HEK293 (cell line): Measurements from ENCODE around the gene KIF26B.

Experiments
- CTCF ChIA-PET: fragments of 350-600 bp; formaldehyde crosslinking; extraction: SDS; loops from one replicate; lab custom pipeline; 2021; ENCODE audit warnings: antibody characterized with exemption; lab: Yijun Ruan, JAX
- POLR2A ChIA-PET: fragments of 300-600 bp; formaldehyde crosslinking; extraction: SDS; loops from one replicate; lab custom pipeline; 2020; ENCODE audit warnings: antibody characterized with exemption, inconsistent platforms; lab: Yijun Ruan, JAX
- H3K27ac ChIP-seq: fragments of 200-500 bp; sonication (Bioruptor generic); 2 replicates; pipeline ENCODE4 v1.5.1; 2014; ENCODE audit warnings: low read depth, low read length, control low read depth, inconsistent platforms; ENCODE audit errors: extremely low read depth
- H3K36me3 ChIP-seq, 2 experiments: fragments of 200-500 bp in 1 of 2; sonication (Bioruptor generic) in 1 of 2; 1 replicate in 1 of 2; 2 replicates in 1 of 2; pipeline ENCODE4 v1.5.1; 2014 to 2017; ENCODE audit warnings: inconsistent platforms in 2 of 2, low read length in 2 of 2; ENCODE audit not compliant: control insufficient read depth in 2 of 2, insufficient read depth in 1 of 2
- H3K4me1 ChIP-seq: fragments of 200-500 bp; sonication (Bioruptor generic); 2 replicates; pipeline ENCODE4 v1.5.1; 2014; ENCODE audit warnings: mild to moderate bottlenecking, low read length, inconsistent platforms; ENCODE audit not compliant: control insufficient read depth, insufficient read depth
- H3K4me3 ChIP-seq: 2 replicates; pipeline ENCODE4 v1.5.1; 2011; ENCODE audit warnings: low read depth, mild to moderate bottlenecking, control low read depth, low read length, moderate library complexity
- H3K9me3 ChIP-seq: fragments of 200-500 bp; sonication (Bioruptor generic); 2 replicates; pipeline ENCODE4 v1.5.1; 2014; ENCODE audit warnings: low read depth, low read length, inconsistent platforms; ENCODE audit not compliant: control insufficient read depth, insufficient read depth
- KLF1 ChIP-seq: fragments of 450-650 bp; formaldehyde crosslinking; IDR thresholded peaks from 2 replicates; pipeline ENCODE4 v1.5.1; 2016; ENCODE audit warnings: missing biosample characterization, missing genetic modification characterization
- ZFP41 ChIP-seq: fragments of 450-650 bp; formaldehyde crosslinking; IDR thresholded peaks from 2 replicates; pipeline ENCODE4 v1.5.1; 2016; ENCODE audit warnings: missing biosample characterization, missing genetic modification characterization, borderline replicate concordance
- ZIC2 ChIP-seq: fragments of 450-650 bp; formaldehyde crosslinking; IDR thresholded peaks from 2 replicates; pipeline ENCODE4 v1.5.1; 2016; ENCODE audit warnings: missing biosample characterization, missing genetic modification characterization
- ZNF19 ChIP-seq: fragments of 450-650 bp; formaldehyde crosslinking; IDR thresholded peaks from 2 replicates; pipeline ENCODE4; 2016; ENCODE audit warnings: missing biosample characterization, missing genetic modification characterization, low read depth
- ZNF239 ChIP-seq: fragments of 450-650 bp; formaldehyde crosslinking; IDR thresholded peaks from 2 replicates; pipeline ENCODE4 v1.5.1; 2016; ENCODE audit warnings: missing biosample characterization, missing genetic modification characterization
- ZNF311 ChIP-seq: fragments of 450-650 bp; formaldehyde crosslinking; IDR thresholded peaks from 2 replicates; pipeline ENCODE4 v1.5.1; 2017; ENCODE audit warnings: missing biosample characterization, missing genetic modification characterization, borderline replicate concordance
- ZNF366 ChIP-seq: fragments of 450-650 bp; formaldehyde crosslinking; conservative IDR thresholded peaks from 2 replicates; pipeline ENCODE4 v1.5.1; 2016; ENCODE audit warnings: missing biosample characterization, missing genetic modification characterization
- ZNF670 ChIP-seq: fragments of 450-650 bp; formaldehyde crosslinking; IDR thresholded peaks from 2 replicates; pipeline ENCODE4 v1.5.1; 2016; ENCODE audit warnings: missing biosample characterization, missing genetic modification characterization, low read depth
- TF ChIP-seq, protein P1 (sequence below): fragments of 450-650 bp; formaldehyde crosslinking; IDR thresholded peaks from 2 replicates; pipeline ENCODE4 v1.5.1; 2016; ENCODE audit warnings: missing biosample characterization, missing genetic modification characterization, low read depth
- TF ChIP-seq, protein P2 (sequence below): fragments of 450-650 bp; formaldehyde crosslinking; IDR thresholded peaks from 2 replicates; pipeline ENCODE4 v1.5.1; 2017; ENCODE audit warnings: missing biosample characterization, mild to moderate bottlenecking, missing genetic modification characterization, moderate library complexity
- TF ChIP-seq, protein P3 (sequence below): fragments of 450-650 bp; formaldehyde crosslinking; IDR thresholded peaks from 2 replicates; pipeline ENCODE4 v1.5.1; 2016; ENCODE audit warnings: missing biosample characterization, missing genetic modification characterization
- TF ChIP-seq, protein P4 (sequence below): fragments of 450-650 bp; formaldehyde crosslinking; IDR thresholded peaks from 2 replicates; pipeline ENCODE4 v1.5.1; 2016; ENCODE audit warnings: missing biosample characterization, missing genetic modification characterization
- TF ChIP-seq, protein P5 (sequence below): fragments of 450-650 bp; formaldehyde crosslinking; IDR thresholded peaks from 2 replicates; pipeline ENCODE4 v1.5.1; 2016; ENCODE audit warnings: missing biosample characterization, missing genetic modification characterization, borderline replicate concordance
- TF ChIP-seq, protein P6 (sequence below): fragments of 450-650 bp; formaldehyde crosslinking; IDR thresholded peaks from 2 replicates; pipeline ENCODE4 v1.5.1; 2016; ENCODE audit warnings: missing biosample characterization, missing genetic modification characterization

KIF26B gene

DNA sequence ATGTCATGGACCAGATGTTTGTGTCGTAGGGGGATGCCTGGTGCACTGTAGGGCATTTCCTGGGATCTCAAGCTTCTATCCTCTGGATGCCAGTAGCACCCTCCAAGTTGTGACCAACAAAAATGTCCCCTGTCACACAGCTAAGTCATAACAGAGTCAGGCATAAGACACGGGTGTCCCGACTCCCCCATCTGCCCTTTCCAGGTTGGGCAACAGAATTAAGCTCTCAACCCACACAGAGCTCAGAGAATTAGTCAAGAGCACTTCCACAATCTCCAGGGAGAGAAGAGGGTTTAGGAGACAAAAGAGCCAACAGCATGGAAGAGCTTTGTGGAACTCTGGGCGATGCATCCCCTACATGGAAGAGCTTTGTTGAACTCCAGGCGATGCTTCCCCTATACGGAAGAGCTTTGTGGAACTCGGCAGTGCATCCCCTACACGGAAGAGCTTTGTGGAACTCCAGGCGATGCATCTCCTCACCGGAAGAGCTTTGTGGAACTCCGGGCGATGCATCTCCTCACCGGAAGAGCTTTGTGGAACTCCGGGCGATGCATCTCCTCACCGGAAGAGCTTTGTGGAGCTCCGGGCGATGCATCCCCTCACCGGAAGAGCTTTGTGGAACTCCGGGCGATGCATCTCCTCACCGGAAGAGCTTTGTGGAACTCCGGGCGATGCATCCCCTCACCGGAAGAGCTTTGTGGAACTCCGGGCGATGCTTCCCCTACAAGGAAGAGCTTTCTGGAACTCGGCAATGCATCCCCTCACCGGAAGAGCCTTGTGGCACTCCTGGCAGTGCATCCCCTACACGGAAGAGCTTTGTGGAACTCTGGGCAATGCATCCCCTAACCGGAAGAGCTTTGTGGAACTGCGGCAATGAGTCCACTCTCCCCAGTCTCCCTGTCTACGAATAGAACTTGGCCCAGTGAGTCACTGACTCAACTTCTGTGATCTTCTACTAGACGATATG is 422.7 kb downstream of the KIF26B start (continued):
- TF ChIP-seq, protein P1, sequence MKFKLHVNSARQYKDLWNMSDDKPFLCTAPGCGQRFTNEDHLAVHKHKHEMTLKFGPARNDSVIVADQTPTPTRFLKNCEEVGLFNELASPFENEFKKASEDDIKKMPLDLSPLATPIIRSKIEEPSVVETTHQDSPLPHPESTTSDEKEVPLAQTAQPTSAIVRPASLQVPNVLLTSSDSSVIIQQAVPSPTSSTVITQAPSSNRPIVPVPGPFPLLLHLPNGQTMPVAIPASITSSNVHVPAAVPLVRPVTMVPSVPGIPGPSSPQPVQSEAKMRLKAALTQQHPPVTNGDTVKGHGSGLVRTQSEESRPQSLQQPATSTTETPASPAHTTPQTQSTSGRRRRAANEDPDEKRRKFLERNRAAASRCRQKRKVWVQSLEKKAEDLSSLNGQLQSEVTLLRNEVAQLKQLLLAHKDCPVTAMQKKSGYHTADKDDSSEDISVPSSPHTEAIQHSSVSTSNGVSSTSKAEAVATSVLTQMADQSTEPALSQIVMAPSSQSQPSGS (tag by site-specific recombination) = no peak

DNA sequence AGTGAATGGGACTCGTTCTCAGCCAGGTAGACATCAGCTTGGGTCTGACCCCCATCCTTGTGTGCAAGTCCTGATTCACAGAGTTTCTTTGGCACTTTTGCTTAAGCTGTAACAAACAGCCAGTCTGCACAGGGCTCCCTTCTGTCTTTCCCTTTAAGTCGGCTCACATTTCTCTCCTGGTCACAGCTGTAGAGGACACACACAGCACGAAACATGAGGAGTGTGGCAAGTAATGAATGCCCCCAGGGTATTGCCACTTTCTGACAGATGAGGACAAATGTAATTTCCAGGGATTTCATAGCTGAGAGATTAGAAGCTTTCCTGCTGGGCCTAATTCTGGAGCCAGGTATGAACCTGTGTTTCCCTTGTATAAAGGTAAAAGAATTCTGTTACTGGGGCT is 423.5 kb downstream of the KIF26B start:
- Histone ChIP-seq H3K4me1 (no peaks in the 10 kb centered on the region), H3K4me3 (no peak overlapping the region), H3K27ac (no peak overlapping the region), H3K9me3 (no peaks in the 10 kb centered on the region), H3K36me3 (no peaks in the 10 kb centered on the region)
- POLR2A ChIA-PET = no interaction called here
- CTCF ChIA-PET = no interaction called here
- TF ChIP-seq, protein P2, sequence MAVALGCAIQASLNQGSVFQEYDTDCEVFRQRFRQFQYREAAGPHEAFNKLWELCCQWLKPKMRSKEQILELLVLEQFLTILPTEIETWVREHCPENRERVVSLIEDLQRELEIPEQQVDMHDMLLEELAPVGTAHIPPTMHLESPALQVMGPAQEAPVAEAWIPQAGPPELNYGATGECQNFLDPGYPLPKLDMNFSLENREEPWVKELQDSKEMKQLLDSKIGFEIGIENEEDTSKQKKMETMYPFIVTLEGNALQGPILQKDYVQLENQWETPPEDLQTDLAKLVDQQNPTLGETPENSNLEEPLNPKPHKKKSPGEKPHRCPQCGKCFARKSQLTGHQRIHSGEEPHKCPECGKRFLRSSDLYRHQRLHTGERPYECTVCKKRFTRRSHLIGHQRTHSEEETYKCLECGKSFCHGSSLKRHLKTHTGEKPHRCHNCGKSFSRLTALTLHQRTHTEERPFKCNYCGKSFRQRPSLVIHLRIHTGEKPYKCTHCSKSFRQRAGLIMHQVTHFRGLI (tag by site-specific recombination) = no peak
- TF ChIP-seq ZIC2 (tag by site-specific recombination) = peak; percentile 49; the same call in 1 of the 2 replicates
- no peak for TF ChIP-seq ZNF311 (tag by site-specific recombination)

DNA sequence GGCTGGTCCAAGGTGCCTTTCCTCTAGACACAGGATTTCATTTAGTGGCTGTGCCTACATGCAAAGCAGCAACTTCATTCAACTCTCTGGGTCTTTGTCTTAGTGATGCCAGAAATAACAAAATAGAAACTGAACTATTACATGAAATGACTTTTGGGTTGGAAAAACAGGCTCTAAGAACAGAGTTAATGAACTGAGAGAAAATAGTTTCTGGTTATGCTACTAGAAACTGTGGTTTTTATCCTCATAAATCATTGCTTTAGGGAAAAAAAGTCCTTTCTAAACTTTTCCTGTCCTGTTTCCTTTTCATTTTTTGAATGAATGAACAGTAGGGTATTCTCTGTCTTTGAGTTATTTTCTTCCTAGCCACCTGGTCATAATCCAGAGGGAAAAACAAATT is 424.0 kb downstream of the KIF26B start:
- Histone ChIP-seq H3K4me3 (no peak overlapping the region), H3K27ac (no peak overlapping the region), H3K9me3 (no peaks in the 10 kb centered on the region), H3K4me1 (no peaks in the 10 kb centered on the region), H3K36me3 (no peaks in the 10 kb centered on the region)
- CTCF ChIA-PET = no interaction called here
- no peak for TF ChIP-seq ZNF366 (tag by site-specific recombination)
- TF ChIP-seq, protein P3, sequence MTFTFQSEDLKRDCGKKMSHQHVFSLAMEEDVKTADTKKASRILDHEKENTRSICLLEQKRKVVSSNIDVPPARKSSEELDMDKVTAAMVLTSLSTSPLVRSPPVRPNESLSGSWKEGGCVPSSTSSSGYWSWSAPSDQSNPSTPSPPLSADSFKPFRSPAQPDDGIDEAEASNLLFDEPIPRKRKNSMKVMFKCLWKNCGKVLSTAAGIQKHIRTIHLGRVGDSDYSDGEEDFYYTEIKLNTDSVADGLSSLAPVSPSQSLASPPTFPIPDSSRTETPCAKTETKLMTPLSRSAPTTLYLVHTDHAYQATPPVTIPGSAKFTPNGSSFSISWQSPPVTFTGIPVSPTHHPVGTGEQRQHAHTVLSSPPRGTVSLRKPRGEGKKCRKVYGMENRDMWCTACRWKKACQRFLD (tag by site-specific recombination) = no peak
- POLR2A ChIA-PET = no interaction called here

DNA sequence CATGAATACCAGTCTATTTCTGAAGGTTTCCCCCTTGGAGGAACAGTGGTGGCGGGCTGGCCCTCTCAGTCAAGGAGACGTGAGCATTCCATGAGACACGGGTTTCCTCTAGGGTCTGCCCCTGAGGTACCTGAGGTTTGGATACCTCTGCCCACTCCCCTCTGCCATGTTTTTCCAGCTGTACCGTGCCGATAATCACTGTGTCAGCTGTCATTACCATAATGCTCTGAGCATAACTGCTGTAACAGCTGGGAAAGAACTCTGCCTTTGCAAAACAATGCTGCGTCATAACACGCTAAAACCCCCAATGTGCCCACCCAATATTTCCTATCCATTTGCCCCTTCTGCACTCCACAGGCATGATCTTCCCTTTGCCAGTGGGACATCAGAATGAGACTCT is 425.1 kb downstream of the KIF26B start:
- Histone ChIP-seq H3K36me3 (no peaks in the 10 kb centered on the region), H3K4me3 (no peak overlapping the region), H3K4me1 (no peaks in the 10 kb centered on the region), H3K9me3 (no peaks in the 10 kb centered on the region), H3K27ac (no peak overlapping the region)
- POLR2A ChIA-PET = no interaction called here
- CTCF ChIA-PET = interaction anchor here (0.7 kb wide), 1 partner anchor 319 kb away, joined by 6 read pairs; no protein-coding TSS in a partner anchor
- TF ChIP-seq ZFP41 (tag by site-specific recombination) (no peak), ZNF239 (tag by site-specific recombination) (no peak), ZNF670 (tag by site-specific recombination) (no peak), KLF1 (tag by site-specific recombination) (no peak), ZNF19 (no peak)
- TF ChIP-seq, protein P4, sequence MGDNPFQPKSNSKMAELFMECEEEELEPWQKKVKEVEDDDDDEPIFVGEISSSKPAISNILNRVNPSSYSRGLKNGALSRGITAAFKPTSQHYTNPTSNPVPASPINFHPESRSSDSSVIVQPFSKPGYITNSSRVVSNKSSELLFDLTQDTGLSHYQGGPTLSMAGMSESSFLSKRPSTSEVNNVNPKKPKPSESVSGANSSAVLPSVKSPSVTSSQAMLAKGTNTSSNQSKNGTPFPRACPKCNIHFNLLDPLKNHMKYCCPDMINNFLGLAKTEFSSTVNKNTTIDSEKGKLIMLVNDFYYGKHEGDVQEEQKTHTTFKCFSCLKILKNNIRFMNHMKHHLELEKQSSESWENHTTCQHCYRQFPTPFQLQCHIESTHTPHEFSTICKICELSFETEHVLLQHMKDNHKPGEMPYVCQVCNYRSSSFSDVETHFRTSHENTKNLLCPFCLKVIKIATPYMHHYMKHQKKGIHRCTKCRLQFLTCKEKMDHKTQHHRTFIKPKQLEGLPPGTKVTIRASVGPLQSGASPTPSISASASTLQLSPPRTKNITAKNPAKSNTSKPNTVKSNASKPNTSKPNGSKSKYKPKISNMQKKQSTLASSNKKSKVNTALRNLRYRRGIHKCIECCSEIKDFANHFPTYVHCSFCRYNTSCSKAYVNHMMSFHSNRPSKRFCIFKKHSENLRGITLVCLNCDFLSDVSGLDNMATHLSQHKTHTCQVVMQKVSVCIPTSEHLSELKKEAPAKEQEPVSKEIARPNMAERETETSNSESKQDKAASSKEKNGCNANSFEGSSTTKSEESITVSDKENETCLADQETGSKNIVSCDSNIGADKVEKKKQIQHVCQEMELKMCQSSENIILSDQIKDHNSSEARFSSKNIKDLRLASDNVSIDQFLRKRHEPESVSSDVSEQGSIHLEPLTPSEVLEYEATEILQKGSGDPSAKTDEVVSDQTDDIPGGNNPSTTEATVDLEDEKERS (tag by site-specific recombination) = no peak
- TF ChIP-seq, protein P5, sequence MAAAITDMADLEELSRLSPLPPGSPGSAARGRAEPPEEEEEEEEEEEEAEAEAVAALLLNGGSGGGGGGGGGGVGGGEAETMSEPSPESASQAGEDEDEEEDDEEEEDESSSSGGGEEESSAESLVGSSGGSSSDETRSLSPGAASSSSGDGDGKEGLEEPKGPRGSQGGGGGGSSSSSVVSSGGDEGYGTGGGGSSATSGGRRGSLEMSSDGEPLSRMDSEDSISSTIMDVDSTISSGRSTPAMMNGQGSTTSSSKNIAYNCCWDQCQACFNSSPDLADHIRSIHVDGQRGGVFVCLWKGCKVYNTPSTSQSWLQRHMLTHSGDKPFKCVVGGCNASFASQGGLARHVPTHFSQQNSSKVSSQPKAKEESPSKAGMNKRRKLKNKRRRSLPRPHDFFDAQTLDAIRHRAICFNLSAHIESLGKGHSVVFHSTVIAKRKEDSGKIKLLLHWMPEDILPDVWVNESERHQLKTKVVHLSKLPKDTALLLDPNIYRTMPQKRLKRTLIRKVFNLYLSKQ (tag by site-specific recombination) = no peak
- TF ChIP-seq, protein P6, sequence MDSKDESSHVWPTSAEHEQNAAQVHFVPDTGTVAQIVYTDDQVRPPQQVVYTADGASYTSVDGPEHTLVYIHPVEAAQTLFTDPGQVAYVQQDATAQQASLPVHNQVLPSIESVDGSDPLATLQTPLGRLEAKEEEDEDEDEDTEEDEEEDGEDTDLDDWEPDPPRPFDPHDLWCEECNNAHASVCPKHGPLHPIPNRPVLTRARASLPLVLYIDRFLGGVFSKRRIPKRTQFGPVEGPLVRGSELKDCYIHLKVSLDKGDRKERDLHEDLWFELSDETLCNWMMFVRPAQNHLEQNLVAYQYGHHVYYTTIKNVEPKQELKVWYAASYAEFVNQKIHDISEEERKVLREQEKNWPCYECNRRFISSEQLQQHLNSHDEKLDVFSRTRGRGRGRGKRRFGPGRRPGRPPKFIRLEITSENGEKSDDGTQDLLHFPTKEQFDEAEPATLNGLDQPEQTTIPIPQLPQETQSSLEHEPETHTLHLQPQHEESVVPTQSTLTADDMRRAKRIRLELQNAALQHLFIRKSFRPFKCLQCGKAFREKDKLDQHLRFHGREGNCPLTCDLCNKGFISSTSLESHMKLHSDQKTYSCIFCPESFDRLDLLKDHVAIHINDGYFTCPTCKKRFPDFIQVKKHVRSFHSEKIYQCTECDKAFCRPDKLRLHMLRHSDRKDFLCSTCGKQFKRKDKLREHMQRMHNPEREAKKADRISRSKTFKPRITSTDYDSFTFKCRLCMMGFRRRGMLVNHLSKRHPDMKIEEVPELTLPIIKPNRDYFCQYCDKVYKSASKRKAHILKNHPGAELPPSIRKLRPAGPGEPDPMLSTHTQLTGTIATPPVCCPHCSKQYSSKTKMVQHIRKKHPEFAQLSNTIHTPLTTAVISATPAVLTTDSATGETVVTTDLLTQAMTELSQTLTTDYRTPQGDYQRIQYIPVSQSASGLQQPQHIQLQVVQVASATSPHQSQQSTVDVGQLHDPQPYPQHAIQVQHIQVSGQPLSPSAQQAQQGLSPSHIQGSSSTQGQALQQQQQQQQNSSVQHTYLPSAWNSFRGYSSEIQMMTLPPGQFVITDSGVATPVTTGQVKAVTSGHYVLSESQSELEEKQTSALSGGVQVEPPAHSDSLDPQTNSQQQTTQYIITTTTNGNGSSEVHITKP = no peak
